ENCODE measurements around the gene FOXN1.

FOXN1 gene

DNA sequence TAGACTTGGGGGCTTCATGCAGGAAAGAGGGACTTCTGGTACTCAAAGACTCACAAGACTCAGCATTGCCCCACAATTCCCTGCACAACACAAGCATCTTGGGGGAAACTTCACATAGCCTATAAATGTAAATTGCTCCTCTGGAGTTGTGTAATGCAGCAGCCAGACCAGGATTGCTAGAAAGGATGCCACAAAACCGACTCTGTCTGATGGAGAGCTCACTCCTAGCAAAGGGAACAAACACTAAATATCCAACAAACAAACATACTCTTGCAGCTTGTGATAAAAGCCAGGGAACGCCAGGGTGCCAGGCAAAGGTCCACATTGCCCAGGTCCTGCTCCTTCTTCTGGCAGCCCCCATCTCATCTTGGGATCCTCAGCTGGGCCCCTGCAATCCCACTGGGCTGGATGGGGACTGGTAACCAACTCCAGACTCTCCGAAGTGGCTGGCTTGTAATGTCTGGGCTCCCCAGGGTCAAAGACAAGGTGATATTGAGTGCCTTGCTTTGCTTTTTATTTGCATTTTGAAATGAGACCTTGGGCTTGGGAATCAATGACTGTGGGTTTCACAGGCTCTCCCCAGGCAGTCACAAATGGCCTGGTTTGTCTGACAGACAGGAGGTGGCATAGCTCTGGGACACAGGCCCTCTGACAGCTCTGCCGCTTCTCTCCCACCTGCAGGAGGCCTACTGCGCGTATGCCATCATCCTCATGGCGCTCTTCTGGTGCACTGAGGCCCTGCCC, 17.4 kb upstream of the FOXN1 start:
- H3K4me3 ChIP-seq (ENCODE audit: low read length, poor library complexity, severe bottlenecking) = no peak overlapping the region
- H3K9me3 ChIP-seq (ENCODE audit: insufficient read depth, low read depth, low read length) = no peaks in the 10 kb centered on the region
- no peaks in the 10 kb centered on the region for H3F3A ChIP-seq (ENCODE audit: low read depth)
- no peaks in the 10 kb centered on the region for H3K4me1 ChIP-seq (ENCODE audit: insufficient read depth, low read length, poor library complexity, severe bottlenecking)
- no peaks in the 10 kb centered on the region for H3K9me2 ChIP-seq (replicated peaks; ENCODE audit: low read depth, low read length)
- no peak overlapping the region for H3K4me2 ChIP-seq (ENCODE audit: low read depth, low read length, poor library complexity, severe bottlenecking)
- H3K36me3 ChIP-seq (ENCODE audit: insufficient read depth, low read length) = no peaks in the 10 kb centered on the region
- no peak for TF ChIP-seq EZH2phosphoT487 (IDR thresholded peaks at IDR 0.05; ENCODE audit: borderline replicate concordance)
- TF ChIP-seq, protein P1, sequence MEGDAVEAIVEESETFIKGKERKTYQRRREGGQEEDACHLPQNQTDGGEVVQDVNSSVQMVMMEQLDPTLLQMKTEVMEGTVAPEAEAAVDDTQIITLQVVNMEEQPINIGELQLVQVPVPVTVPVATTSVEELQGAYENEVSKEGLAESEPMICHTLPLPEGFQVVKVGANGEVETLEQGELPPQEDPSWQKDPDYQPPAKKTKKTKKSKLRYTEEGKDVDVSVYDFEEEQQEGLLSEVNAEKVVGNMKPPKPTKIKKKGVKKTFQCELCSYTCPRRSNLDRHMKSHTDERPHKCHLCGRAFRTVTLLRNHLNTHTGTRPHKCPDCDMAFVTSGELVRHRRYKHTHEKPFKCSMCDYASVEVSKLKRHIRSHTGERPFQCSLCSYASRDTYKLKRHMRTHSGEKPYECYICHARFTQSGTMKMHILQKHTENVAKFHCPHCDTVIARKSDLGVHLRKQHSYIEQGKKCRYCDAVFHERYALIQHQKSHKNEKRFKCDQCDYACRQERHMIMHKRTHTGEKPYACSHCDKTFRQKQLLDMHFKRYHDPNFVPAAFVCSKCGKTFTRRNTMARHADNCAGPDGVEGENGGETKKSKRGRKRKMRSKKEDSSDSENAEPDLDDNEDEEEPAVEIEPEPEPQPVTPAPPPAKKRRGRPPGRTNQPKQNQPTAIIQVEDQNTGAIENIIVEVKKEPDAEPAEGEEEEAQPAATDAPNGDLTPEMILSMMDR (conservative IDR thresholded peaks at IDR 0.05; ENCODE audit: low read length) = no peak
- no peak overlapping the region for H2AFZ ChIP-seq (ENCODE audit: low read length)
- no peaks in the 10 kb centered on the region for H3K79me2 ChIP-seq (ENCODE audit: insufficient read depth, low read length)
- no peaks in the 10 kb centered on the region for H4K20me1 ChIP-seq (ENCODE audit: insufficient read depth, low read length, poor library complexity, severe bottlenecking)
- no peaks in the 10 kb centered on the region for H3K27me3 ChIP-seq (ENCODE audit: insufficient read depth, low read length, poor library complexity, severe bottlenecking)
- no peak overlapping the region for H3K9ac ChIP-seq (ENCODE audit: low read depth, low read length, poor library complexity, severe bottlenecking)

DNA sequence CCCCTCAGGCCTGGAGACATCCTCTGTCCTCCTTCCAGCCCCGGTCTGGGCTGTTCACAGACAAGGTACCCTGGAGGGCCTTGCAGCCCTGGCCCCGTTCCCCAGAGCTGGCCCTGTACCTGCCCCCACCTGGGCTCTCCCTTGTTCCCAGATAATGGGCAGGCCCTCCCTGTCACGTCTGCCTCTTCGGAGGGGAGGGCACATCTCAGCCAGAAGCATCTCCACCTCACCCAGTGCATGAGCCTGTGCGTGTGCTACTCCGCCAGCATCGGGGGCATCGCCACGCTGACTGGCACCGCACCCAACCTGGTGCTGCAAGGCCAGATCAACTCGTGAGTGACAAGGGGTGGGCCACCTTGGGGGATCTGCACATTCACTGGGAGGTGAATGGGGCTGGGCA, 14.9 kb upstream of the FOXN1 start:
- Histone ChIP-seq H3K36me3 (ENCODE audit: insufficient read depth, low read length) (no peaks in the 10 kb centered on the region), H4K20me1 (ENCODE audit: insufficient read depth, low read length, poor library complexity, severe bottlenecking) (no peaks in the 10 kb centered on the region), H3F3A (ENCODE audit: low read depth) (no peaks in the 10 kb centered on the region), H3K4me1 (ENCODE audit: insufficient read depth, low read length, poor library complexity, severe bottlenecking) (no peaks in the 10 kb centered on the region), H3K79me2 (ENCODE audit: insufficient read depth, low read length) (no peaks in the 10 kb centered on the region), H3K9me2 (replicated peaks; ENCODE audit: low read depth, low read length) (no peaks in the 10 kb centered on the region), H3K4me2 (ENCODE audit: low read depth, low read length, poor library complexity, severe bottlenecking) (no peak overlapping the region), H3K9ac (ENCODE audit: low read depth, low read length, poor library complexity, severe bottlenecking) (no peak overlapping the region), H3K9me3 (ENCODE audit: insufficient read depth, low read depth, low read length) (no peaks in the 10 kb centered on the region), H3K27me3 (ENCODE audit: insufficient read depth, low read length, poor library complexity, severe bottlenecking) (no peaks in the 10 kb centered on the region), H2AFZ (ENCODE audit: low read length) (no peak overlapping the region), H3K4me3 (ENCODE audit: low read length, poor library complexity, severe bottlenecking) (no peak overlapping the region)
- no peak for TF ChIP-seq EZH2phosphoT487 (IDR thresholded peaks at IDR 0.05; ENCODE audit: borderline replicate concordance)
- TF ChIP-seq, protein P1 (conservative IDR thresholded peaks at IDR 0.05; ENCODE audit: low read length) = no peak

DNA sequence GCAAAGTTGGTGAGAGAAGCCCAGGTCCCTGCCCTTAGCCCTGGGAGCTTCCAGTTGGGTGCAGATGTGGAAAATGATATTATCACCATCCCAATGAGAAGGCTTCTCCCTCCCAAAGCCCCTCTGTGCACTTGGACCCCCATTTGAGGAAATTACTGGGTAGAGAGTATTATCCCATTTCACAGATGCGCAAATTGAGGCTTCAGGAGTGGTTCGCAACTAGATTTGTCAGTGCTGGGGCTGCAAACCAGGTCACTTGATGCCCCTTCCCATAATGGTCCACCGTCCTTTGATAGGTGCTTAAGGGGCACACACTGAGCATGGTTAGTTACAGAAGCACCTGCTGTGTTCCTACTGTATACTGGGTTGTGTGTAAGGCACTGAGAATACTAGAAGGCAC, 14.3 kb upstream of the FOXN1 start:
- no peaks in the 10 kb centered on the region for H3K9me3 ChIP-seq (ENCODE audit: insufficient read depth, low read depth, low read length)
- H3K36me3 ChIP-seq (ENCODE audit: insufficient read depth, low read length) = no peaks in the 10 kb centered on the region
- no peaks in the 10 kb centered on the region for H3K27me3 ChIP-seq (ENCODE audit: insufficient read depth, low read length, poor library complexity, severe bottlenecking)
- H2AFZ ChIP-seq (ENCODE audit: low read length) = no peak overlapping the region
- no peaks in the 10 kb centered on the region for H4K20me1 ChIP-seq (ENCODE audit: insufficient read depth, low read length, poor library complexity, severe bottlenecking)
- no peaks in the 10 kb centered on the region for H3F3A ChIP-seq (ENCODE audit: low read depth)
- no peak overlapping the region for H3K4me3 ChIP-seq (ENCODE audit: low read length, poor library complexity, severe bottlenecking)
- H3K9ac ChIP-seq (ENCODE audit: low read depth, low read length, poor library complexity, severe bottlenecking) = no peak overlapping the region
- H3K4me2 ChIP-seq (ENCODE audit: low read depth, low read length, poor library complexity, severe bottlenecking) = no peak overlapping the region
- H3K4me1 ChIP-seq (ENCODE audit: insufficient read depth, low read length, poor library complexity, severe bottlenecking) = no peaks in the 10 kb centered on the region
- H3K9me2 ChIP-seq (replicated peaks; ENCODE audit: low read depth, low read length) = no peaks in the 10 kb centered on the region
- H3K79me2 ChIP-seq (ENCODE audit: insufficient read depth, low read length) = no peaks in the 10 kb centered on the region
- TF ChIP-seq, protein P1 (conservative IDR thresholded peaks at IDR 0.05; ENCODE audit: low read length) = no peak
- no peak for TF ChIP-seq EZH2phosphoT487 (IDR thresholded peaks at IDR 0.05; ENCODE audit: borderline replicate concordance)

Measured in Loucy (cell line).